LNCaP clone FGC (cell line): ENCODE data around the gene HIRA.

ENCODE experiments used
- DNase-seq: peaks from one replicate; pipeline ENCODE4 v3.0.0-alpha.2; 2011; ENCODE audit warnings: low read depth
- H3K4me3 ChIP-seq: 2 replicates; pipeline ENCODE4 v1.5.1; 2011; ENCODE audit warnings: mild to moderate bottlenecking, low read depth, low read length, control low read depth
- TF ChIP-seq, protein P1 (sequence below): IDR thresholded peaks from 2 replicates; pipeline ENCODE4 v1.5.1; 2012; ENCODE audit warnings: mild to moderate bottlenecking; ENCODE audit not compliant: control insufficient read depth, insufficient read depth; ENCODE audit errors: extremely low read depth

HIRA gene

DNA sequence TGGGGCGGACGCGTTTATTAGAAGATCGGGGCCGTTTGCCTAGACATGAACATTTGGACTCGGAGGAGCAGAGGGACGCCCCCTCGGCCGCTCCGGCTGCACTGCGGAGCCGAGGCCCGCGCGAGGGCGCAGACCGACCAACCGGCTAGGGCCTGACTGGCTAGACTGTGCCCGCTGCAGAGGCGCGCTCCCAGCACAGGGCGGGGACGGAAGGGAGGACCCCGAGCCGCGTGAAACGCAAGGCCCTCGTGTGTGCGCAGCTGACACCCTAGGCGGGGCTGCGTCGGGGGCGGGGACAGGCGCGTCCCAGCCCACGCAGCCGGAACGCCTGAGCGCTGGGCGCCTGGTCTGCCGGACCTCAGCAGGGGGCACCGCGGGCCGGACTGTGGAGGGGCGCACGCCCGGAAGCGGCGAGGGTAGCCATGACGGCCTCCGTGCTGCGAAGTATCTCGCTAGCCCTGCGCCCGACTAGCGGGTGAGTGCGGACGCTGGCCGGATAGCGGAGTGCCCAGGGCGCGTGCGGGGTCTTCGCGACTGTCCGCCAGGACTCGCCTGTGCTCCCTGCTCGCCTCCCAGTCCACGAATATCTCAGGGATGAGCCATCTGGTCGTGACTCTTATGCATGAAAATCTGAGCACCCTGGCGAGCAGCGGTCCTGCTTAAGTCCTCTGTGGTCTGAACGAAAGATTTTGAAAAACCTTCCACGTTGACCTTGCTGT lies 759 bp upstream of the HIRA start, which contains the start of gene MRPL40:
Gene MRPL40 (plus strand): TSS at position 413 of the 719 bp plus-strand sequence. CDS start 10 bp downstream, at position 423.
- peak within 1 kb of the TSS; percentile 97 for H3K4me3 ChIP-seq
- peak; percentile 71 for DNase-seq
- TF ChIP-seq, protein P1, sequence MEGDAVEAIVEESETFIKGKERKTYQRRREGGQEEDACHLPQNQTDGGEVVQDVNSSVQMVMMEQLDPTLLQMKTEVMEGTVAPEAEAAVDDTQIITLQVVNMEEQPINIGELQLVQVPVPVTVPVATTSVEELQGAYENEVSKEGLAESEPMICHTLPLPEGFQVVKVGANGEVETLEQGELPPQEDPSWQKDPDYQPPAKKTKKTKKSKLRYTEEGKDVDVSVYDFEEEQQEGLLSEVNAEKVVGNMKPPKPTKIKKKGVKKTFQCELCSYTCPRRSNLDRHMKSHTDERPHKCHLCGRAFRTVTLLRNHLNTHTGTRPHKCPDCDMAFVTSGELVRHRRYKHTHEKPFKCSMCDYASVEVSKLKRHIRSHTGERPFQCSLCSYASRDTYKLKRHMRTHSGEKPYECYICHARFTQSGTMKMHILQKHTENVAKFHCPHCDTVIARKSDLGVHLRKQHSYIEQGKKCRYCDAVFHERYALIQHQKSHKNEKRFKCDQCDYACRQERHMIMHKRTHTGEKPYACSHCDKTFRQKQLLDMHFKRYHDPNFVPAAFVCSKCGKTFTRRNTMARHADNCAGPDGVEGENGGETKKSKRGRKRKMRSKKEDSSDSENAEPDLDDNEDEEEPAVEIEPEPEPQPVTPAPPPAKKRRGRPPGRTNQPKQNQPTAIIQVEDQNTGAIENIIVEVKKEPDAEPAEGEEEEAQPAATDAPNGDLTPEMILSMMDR: no peak

DNA sequence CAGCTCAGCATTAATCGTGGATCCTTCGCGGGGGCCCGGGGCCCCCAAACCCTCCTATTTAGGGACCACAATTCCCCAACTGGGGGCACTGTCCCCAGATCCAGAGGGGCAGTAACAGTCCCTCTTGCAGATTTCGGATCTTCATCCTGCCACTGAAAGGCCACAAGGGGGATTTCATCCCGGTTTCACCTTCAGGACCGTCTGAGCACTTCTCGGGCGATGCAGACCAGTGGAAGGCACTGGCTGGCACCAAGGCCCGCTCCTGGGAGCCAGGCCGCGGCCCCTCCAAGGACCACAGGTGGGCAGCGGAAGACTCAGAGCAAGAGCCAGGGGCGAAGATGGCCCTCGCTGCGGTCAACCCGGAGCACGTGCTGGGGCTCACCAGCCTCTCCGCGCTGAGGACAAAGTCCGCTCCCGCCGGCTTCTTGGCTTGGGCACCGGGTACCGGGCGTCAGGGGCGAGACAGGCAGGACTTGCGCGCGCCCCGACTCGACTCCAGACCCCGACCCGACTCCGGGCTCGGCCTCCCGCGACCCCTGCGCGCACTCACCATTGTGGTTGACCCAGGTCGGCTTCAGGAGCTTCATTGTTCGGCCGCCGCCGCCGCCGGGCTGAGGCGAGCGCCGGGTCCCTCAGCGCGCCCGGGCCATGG lies 517 bp downstream of the HIRA start:
- TF ChIP-seq, protein P1: no peak
- H3K4me3 ChIP-seq: peak overlapping the region; percentile 97
- no peak for DNase-seq

DNA sequence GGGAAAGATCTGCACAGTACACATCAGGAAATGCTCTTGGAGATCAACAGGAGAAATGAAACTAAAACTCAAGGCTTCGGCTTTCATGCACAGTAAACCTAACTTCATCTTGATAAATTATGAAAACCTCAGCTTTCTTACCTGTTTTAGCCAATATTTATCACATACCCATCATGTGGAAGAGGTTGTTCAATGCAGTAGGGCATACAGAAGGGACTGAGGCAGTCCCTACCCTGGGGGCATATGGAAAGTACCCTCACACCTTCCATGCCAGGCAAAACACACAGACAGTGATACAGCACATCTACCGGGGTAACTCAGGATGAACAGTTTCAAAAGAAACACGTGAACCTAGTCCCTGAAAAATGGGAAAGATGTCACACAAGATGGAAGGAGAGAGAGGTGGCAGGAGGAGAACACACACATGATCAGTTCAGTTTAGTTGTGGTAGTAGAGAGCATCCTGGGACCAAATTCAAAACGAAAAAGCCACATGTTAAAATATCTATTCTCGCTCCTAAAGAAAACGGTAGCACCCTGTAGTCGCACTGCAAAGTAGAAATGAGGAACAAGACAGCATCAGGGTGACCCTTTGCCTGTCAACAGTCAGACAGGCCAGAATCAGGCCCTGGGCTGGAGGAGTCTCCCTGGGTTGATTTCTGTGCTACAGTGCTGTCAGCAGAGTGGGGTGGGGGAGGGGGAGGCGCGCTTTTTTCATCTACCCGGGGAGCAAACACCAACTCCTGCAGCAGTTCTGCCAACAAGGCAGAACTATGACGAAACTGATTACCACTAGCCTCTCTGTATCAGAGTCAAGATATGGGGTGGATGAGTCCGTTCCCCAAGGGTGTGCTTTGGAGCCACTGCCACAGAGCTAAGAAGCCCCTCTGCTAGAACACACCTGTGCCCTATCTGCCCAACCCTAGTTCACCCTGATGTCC lies 1.3 kb downstream of the HIRA start:
- no peak for DNase-seq
- TF ChIP-seq, protein P1: no peak
- peak overlapping the region; percentile 97 for H3K4me3 ChIP-seq

DNA sequence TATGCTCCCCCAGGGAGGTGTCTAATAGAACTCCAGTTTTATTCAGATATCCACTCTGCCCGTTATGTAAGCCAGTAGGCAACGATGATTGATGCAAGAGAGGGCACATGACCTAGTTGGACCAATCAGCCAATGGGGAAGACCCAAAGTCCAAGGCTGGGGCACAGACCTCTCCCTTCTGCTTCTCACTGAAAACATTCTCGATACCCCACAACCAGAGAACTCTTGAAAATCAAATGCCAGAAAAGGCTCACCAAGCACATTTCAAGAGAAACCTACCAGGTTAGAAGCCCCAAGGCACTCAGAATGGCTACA lies 7.4 kb downstream of the HIRA start:
- no peak overlapping the region for H3K4me3 ChIP-seq
- TF ChIP-seq, protein P1: no peak
- no peak for DNase-seq

DNA sequence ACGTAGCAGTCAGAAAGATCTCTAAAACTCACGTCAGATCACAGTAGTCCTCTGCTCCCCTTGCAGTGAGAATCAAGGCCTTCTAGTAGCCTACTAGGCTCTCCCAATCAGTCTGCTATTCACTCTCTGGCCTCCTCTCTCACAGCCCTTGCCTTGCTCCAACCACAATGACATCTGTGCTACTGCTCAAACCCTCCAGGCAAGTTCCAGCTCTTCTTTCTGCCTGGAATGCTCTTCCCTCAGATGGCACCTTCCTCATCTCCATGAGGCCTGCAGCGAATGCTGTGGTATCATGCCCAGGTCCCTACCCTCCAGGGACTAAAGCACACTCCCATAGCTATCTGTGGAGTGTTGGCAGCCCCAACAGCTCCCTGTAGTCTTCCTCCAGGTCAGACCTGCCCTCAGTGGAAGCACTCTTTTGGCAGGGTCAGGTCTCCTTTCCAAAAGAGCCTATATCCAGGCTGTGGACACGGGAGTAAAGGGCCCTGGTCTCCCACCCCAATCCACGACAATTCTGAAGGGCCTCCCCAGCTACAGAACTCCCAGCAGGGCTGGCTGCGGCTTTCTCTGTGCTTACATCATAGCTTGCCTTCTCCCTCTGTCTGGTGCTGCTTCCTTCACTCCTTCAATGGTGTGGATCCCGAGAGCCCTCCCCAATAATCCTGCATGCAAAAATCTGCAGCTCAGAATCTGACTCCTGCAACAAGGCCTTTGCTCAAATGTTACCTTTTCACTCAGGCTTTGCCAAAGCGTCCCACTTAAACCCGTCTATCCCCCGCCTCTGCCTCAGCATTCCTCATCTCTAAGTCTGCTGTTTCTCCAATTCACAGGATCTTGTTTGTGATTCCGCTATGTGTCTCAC lies 8.9 kb downstream of the HIRA start:
- no peak for DNase-seq
- TF ChIP-seq, protein P1: no peak

DNA sequence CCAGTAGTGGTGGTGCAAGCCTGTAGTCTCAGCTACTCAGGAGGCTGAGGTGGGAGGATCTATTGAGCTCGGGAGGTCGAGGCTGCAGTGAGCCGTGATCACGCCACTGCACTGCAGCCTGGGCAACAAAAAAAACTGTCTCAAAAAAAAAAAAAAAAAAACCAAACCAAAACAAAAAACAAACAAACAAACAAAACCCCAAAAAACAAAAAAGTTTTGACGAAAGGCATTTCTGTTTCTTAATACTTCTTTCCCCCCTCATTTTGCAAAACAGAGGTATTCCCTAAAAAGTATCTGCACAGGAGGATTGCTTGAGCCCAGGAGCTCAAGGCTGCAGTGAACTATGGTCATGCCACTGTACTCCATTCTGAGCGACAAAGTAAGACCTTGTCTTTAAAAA lies 11.2 kb downstream of the HIRA start:
- TF ChIP-seq, protein P1: no peak
- H3K4me3 ChIP-seq: no peak overlapping the region
- DNase-seq: no peak

More for the DNA sequence above, 8.9 kb downstream of the HIRA start:
- no peak overlapping the region for H3K4me3 ChIP-seq
